ENCODE results near the gene ZNF90.
"Not testable (repeated sequence)": the region's sequence is repeated elsewhere in the genome, so short reads cannot be mapped to it uniquely, and the experiment has no call there.

ZNF90 gene

DNA sequence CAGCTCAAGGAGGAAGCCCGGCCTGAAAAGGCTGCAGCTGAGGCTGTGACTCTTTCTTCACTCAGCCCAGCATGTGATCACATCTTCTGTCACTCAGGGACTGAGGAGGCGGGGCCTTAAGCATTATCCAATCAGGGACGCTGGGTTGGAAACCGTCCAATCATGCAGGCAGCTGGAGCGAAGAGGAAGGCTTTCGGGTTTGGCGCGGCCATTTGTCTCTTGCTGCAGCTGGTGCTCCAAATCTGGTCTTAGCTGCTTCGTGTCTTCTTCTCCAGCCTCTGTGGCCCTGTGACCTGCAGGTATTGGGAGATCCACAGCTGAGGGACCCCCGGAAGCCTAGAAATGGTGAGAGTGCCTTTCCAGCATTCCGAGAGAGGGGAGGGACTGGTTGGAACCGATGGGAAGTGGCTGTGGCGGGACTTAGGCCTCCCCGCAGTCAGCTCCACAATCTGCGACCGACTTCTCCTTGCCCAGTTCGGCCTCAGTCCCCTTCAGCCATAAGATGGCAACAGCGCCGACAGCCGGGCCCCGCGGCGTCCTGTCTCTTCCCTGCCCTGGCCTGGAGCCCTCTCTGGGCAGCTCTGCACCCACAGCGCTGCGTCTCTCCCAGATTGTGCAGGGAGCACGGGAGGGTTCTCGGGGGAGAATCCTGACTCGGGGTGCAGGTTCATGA, at the start of gene ZNF90:
TSS of gene ZNF90 (plus strand) at position 210 of the 673 bp plus-strand sequence. CDS start at position 343, 133 bp downstream.
- DNase-seq (ENCODE audit: low read depth in 2 of 2): peak; percentile 51 to 59

DNA sequence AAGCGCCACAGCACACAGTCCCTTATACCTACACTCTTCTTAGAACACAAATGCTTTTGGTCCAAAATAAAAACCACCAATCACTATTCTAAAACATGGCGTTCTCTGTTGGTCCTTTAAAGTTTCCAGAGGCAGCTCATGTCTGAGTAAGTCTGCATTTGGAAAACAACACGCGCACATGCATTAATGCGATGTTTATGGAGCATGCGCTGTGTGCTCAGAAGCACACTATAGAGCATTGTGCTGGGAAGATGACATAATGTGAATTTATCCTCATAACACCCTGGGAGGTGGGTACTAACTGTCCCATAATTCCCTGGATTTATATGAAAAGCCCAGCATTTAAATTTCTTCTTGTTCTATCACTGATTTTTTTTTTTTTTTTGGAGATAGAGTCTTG, 49.2 kb upstream of the ZNF90 start:
- no peak for DNase-seq (ENCODE audit: low read depth in 2 of 2)

DNA sequence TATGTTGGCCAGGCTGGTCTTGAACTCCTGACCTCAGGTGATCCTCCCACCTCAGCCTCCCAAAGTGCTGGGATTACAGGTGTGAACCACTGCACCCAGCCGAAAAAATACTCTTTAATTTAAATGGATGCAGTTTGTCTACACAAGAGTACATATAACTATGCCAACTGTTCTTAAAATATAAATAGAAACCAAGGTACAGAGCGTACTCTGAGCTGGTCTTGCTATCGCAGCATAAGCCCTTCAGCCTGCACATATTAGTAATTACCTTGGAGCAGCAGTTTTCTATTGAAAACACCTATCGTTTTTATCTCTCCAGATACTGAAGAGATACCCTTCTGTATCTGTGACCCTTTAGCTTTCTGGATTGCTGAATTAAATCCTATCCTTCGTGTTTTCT, 41.9 kb upstream of the ZNF90 start:
- no peak for DNase-seq (ENCODE audit: low read depth in 2 of 2)

DNA sequence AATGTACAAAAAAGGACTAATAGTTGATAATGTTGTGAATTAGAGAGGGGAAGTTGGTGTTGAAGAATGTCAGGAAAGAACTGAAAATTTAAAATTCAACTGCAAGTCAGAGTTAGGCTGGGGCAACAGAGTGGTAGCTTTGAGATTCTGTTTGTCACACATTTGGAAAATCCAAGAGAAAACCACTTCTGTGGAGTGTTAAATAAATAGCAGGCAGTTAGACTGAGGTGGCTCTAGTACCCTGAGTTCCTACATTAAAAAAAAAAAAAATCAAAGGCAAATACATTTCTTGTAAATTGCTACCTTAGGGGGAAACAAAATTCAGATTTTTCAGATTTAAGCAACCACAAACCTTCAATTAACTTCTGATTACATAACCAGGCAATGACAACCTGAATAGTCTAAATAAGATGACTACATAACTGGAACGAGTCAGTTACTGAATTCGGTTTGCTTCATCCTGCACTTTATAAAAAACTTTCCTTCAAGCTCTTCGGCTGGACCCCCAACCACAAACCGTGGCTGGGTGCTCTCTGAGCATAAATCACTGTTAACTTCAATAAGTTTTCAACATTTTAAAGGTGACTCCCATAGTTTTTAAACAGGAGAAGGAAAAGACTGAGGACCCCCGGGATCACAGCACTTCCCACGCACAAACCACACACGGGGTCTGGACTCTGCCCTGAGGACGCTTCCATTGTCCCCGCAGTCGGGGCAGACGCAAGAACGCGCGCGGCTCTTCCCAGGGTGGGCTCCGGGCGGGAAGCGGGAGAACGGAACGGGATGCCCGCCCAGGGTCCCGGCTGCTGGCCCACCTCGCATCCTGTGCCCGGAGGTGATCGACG, 39.2 kb upstream of the ZNF90 start:
- DNase-seq (ENCODE audit: low read depth in 2 of 2): no peak

DNA sequence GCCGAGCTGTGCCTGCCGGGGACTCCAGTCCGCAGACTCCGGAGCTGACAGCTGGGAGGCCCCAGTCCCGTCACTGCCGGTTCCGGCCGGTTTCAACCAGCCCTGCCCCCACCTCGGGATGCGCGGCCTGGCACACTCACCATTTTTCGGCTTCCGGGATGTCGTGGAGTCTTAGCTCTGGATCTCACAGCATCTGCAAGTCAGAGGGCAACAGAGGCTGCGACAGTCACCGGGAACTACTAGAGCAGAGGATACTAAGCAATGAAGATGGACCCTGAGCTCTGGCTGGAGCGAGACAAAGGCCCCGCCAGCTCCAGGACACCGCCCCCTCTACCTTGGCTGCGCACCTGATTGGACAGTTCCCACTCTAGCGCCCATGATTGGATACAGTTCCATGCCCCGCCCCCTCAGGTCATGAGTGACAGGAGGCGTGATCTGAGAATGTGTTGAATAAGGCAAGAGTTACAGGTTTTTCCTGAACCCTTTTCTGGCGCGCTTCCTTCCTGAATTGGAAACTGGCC, 38.5 kb upstream of the ZNF90 start, which contains the start of gene ZNF682:
TSS of gene ZNF682 (minus strand) at position 303 of the 521 bp plus-strand sequence. CDS start at position 143, 160 bp downstream.
- DNase-seq (ENCODE audit: low read depth in 2 of 2): peak; percentile 85 to 88

DNA sequence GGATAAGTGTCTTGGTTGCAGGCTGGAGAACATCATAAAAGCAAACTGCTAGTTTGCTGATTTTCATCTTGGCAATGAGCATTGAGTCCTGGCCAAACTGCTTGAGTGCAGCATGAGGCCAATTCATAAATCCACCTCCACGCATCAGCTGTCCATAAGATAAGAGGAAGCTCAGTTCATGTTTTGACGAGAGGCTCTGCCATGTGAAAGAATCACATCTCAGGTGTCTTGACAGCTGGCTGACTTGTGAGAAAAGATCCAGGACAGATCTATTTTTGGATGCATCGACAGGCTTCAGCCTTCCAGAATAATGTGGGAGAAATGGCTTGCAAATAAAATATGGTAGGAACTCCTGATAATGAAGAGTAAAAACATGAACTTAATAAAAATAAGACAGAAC, 33.1 kb upstream of the ZNF90 start:
- no peak for DNase-seq (ENCODE audit: low read depth in 2 of 2)

DNA sequence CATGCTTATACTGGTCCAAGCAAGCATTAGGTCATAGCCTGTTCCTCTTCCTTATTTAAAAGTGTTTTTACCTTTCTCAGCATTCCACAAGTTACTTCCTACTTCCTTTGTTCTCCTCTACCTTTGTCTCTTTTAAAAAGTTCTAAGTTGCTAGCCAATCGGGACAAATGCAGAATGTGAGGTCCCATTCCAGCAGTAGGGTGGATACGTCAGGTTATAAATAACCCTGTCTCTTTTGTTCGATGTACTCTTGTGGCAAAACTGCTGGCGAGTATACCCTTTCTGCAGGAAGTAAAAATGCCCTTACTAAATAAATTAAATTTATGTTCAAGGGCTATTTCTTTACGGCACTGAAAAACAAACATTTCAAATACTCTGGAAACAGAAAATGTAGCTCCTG, 32.1 kb upstream of the ZNF90 start:
- not testable (repeated sequence) for DNase-seq (ENCODE audit: low read depth in 2 of 2)

DNA sequence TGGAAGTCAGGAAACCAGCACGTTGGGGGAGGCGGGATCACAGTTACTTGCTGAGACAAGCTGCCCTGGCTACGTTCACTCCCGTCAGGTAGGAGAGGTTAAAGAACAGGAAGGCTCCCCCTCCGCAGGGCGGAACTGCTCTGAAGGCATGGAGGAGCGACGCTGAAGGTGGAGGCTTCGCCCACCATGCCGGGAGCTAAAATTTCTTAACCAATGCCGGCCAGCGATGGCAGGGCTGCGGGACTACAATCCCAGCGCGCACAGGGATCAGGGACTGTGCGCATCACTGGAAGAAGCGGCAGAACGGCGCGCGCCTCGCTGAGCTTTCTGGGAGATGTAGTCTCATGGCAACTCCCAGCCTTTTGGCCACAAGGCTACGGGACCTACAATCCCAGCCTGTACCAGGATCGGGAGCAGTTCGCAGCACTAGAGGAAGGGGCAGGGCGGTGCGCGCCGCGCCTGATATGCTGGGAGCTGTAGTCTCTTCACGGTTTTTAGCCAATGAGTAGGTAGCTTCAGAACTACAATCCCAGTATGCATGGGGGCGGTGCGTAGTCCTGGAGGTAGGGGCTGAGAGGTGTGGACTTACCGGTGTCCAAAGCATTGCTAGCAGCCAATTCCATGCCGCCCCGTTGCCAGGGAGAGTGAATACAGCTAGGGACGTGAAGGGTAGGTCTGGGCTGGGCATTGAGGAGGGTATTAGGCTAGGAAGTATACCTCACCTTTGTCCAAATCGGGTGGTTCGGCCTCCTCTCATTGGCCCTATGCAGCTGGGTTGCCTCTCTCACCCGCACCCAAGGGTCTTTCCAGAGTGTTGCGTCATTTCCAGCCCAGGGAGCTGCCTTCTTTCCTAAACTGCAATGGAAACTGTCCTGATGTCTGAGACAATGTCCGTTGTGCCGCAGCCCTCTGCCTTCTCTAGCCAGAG, 25.7 kb upstream of the ZNF90 start:
- peak; percentile 9 to 35 for DNase-seq (ENCODE audit: low read depth in 2 of 2)

DNA sequence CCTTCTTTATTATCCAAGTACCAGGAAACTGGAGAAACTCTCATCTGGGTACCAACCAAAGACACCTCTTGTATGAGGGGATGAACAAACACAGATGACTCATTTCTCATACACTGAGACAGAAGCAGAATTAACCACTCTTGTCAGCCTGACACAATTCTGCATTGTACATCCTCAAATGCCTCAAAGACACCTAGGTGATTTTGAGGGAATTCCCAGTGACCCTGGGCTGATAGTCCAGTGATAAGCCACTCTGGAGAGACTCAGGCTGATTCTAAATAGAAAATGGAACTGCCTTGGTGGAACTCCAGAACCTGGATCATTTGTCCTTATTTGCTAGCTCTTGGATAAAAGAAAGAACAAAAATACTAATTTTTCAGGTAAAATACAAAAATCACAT, 19.1 kb upstream of the ZNF90 start:
- DNase-seq (ENCODE audit: low read depth in 2 of 2): not testable (repeated sequence)

DNA sequence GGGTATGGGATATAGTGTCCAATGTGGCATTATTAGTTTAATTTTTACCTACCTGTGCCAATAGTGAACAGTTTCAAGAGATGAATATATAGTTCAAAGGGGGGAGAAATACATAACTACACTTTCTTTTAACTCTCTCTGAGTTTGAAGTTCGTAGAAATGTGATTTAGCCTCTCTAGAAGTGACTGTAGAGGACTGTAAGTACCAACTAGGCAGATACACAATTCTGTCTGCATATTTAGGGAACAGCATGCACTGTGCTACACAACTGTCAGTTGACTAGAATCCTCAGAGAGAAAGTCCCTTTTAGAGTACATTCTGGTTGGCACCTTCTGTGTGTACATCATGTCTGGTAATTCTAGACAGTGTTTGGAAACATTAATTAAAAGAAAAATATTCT, 17.5 kb upstream of the ZNF90 start:
- no peak for DNase-seq (ENCODE audit: low read depth in 2 of 2)

DNA sequence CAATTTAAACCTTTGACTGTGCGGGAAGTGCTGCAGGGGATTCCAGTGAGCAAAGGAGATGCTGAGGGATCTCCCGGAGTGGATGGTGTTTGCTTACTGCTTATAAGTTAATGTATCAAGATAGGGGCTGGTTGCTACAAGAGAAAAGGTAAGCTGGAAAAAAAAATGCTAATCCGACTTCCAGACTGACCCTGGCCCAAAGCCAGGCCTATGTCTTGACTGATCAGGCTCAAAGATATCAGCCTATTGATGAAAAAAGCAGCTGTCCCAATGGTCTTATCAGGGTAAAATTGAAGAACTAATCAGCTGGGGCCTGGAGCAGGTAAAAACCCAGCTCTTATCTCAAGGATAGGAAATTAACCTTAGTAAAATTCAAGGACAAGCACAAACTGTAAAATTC, 10.9 kb upstream of the ZNF90 start:
- no peak for DNase-seq (ENCODE audit: low read depth in 2 of 2)

DNA sequence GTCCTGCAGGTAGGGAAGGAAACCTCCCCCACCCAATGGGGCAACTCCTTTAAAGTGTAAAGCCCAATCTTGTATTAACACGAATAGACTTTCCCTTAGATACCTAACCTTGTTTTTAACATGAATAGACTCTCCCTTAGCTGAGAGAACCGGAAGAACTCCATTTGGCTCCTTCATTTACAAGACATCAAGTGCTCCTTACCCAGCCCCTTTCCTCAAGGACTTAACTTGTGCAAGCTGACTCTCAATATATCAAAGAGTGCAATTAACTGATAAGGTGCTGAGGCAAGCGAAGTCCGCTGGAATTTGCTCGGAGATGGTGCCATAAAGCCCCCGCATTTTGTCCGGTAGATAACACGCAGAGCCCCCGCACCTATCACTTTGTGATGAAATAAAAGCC, 9.9 kb upstream of the ZNF90 start:
- DNase-seq (ENCODE audit: low read depth in 2 of 2): no peak

DNA sequence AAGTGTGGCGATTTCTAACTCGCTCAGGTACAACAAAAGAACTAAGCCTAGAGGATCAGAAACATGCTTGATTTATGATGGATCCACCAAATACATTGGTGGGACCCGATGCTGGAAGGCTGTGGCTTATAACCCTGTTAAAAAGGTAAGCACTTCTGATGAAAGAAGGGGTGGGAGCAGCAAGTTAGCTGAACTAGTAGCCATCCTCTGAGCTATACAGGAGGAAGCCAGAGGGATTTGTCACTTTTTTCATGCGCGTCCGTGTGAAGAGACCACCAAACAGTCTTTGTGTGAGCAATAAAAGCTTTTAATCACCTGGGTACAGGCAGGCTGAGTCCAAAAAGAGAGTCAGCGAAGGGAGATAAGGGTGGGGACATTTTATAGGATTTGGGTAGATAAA, 9.2 kb upstream of the ZNF90 start:
- not testable (repeated sequence) for DNase-seq (ENCODE audit: low read depth in 2 of 2)

DNA sequence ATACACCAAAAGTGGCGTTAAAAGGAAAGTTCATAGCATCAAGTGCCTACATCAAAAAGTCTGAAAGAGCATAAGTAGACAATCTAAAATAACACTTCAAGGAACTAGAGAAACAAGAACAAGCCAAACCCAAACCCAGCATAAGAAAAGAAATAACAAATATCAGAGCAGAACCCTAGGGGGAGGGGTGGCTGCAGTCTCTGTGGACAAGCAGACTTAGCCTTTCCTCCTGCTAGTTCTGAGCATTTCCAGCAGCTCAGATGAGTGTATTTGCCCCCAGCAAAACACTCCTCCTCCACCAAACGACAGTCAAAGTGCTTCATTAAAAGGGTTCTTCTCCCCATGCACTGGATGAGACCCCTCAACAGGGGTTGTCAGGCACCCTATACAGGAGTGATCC, 7.1 kb upstream of the ZNF90 start:
- no peak for DNase-seq (ENCODE audit: low read depth in 2 of 2)

DNA sequence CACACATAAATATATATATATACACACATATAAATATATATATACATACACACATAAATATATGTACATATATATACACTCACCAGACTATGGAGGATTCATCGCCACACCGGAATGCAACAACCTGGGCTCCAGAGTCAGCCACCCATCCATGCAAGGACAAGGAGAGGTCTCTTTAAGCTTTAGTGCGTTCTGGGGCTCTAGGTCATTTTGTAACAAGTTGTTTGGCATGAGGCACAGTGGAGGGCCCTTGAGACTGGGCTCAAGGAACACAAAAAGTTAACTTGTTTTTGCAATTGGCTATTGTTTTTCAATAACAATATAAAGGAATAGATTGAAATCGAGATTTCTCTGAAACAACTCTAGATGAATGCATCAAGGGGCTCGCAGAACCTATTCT, 4.9 kb upstream of the ZNF90 start:
- no peak for DNase-seq (ENCODE audit: low read depth in 2 of 2)

DNA sequence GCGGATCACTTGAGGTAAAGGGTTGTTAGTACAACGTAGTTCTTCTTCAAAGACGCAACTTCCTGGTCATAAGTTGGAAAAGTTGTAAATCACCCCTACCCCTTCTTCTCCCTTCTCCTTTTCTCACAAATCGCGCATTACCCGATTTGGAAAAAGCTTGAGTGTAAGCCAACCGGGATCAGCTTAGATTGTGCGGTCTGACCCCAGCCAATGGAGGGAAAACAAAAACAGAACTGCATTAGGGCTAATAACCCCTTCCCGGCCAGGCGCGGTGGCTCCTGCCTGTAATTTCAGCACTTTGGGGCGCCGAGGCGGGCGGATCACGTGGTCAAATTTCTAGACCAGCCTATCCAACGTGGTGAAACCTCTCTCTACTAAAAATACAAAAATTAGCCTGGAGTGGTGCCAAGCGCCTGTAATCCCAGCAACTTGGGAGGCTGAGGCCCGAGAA, 806 bp downstream of the ZNF90 start:
- DNase-seq (ENCODE audit: low read depth in 2 of 2): no peak

DNA sequence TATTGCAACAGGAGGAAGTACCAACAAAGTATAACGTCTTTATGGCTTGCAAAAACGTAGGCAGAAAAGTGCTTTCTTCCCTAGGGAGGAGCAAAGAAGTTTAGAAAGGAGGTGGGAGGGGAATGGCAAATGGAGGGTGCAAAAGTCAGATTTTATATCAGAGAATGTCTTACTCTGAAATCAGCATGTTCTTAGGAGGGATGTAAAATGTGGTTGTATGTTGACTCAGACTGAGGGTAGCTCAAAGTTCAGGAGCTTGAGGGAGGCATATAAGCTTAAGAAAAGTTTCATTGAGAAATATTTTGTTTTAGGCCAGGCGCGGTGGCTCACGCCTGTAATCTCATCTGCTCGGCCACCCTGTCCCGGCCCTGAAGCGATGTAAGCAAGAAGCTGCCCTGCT, 1.7 kb downstream of the ZNF90 start:
- DNase-seq (ENCODE audit: low read depth in 2 of 2): no peak

DNA sequence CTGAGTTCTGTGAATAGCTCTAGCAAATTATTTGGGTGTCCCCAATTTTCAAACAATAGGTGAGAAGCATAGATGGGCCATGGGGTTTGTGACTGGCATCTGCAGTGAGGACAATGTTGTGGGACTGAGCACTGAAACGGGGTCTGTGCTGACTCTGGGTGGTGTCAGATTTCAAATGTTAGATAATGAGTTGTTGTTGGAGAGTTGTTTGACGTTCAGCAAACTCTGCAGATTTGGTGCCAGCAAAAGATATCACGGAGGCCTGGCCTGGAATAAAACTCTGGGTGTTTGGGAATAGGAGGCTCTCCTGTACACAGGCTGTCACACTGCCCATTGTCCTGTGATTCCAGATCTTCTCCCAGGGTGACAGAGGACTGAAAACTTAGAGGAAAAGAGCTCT, 2.9 kb downstream of the ZNF90 start:
- no peak for DNase-seq (ENCODE audit: low read depth in 2 of 2)

DNA sequence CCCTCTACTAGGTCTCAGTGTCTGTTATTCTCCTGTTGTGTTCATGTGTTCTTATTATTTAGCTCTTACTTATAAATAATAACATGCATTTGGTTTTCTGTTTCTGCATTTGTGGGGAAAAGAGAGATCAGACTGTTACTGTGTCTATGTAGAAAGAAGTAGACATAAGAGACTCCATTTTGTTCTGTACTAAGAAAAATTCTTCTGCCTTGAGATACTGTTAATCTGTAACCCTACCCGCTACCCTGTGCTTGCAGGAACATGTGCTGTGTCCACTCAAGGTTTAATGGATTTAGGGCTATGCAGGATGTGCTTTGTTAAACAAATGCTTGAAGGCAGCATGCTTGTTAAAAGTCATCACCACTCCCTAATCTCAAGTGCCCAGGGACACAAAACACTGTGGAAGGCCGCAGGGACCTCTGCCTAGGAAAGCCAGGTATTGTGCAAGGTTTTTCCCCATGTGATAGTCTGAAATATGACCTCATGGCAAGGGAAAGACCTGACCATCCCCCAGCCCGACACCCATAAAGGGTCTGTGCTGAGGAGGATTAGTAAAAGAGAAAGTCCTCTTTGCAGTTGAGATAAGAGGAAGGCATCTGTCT, 4.5 kb downstream of the ZNF90 start:
- DNase-seq (ENCODE audit: low read depth in 2 of 2): not testable (repeated sequence)

DNA sequence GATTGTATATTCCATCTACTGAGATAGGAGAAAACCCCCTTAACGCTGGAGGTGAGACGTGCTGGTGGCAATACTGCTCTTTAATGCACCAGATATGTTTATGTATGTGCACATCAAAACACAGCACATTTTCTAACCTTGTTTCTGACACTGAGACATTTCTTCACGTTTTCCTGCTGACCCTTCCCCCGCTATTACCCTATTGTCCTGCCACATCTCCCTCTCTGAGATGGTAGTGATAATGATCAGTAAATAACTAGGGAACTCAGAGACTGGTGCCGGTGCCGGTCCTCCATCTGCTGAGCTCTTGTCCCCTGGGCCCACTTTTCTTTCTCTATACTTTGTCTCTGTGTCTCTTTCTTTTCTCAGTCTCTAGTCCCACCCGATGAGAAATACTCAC, 5.1 kb downstream of the ZNF90 start:
- not testable (repeated sequence) for DNase-seq (ENCODE audit: low read depth in 2 of 2)

DNA sequence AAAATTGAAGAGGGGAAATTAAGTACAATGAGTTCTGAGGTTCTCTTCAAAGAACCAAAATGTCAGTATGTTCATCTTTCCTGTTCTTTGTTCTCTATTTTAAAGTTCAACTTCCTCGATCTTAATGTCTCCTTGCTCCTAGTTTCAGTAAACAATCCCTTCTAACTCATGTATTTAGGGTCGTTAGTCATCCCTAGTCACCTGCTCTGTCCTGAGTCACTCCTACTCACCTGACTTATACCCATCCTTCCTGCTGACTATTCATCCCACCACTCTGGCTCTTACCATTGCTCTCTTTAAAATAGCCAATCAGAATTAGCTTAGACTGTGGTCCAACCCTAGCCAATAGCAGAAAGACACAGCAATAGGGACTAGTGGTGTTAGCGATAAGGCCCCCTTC, 24.3 kb downstream of the ZNF90 start:
- no peak for DNase-seq (ENCODE audit: low read depth in 2 of 2)

Data from stimulated activated CD4-positive, alpha-beta T cell treated with anti-CD3 and anti-CD28 coated beads, Interleukin-1b, Interleukin-23, amount 100 ng/mL, for 1 hour (primary cell).